ENCODE data around the gene PHETA1. TPM values are rescaled to one million over a fixed set of nuclear protein-coding genes. Genes with fewer than 3 reads are reported as not detected.
A peak's percentile ranks its signal among the peaks of the same experiment; 100 is the strongest.
"Not testable (repeated sequence)": the region's sequence is repeated elsewhere in the genome, so short reads cannot be mapped to it uniquely, and the experiment has no call there.

The PHETA1 gene
- total RNA-seq, 1 experiment from 2014 or later: 33.3 TPM

GRCh38 chr12:111406474-111407376, 37.8 kb upstream of the PHETA1 start:
- in situ Hi-C loops (cut with HindIII; ENCODE audit: low pct_unique_long_range_greater_than_20kb, low sequenced_read_pairs): no loop called here
- DNase-seq (ENCODE audit: low read depth): no peak

GRCh38 chr12:111405859-111406473, 37.1 kb upstream of the PHETA1 start, which contains the start of gene SH2B3:
Gene SH2B3 (plus strand): TSS chr12:111405923. CDS start chr12:111418146, 12,223 bp downstream.
- in situ Hi-C loops (cut with HindIII; ENCODE audit: low pct_unique_long_range_greater_than_20kb, low sequenced_read_pairs): no loop called here

GRCh38 chr12:111405149-111405858, 36.4 kb upstream of the PHETA1 start:
- in situ Hi-C loops (cut with HindIII; ENCODE audit: low pct_unique_long_range_greater_than_20kb, low sequenced_read_pairs): no loop called here
- peak; percentile 96 for DNase-seq (ENCODE audit: low read depth)

More at GRCh38 chr12:111405859-111406473, 37.1 kb upstream of the PHETA1 start, which contains the start of gene SH2B3:
- no peak for DNase-seq (ENCODE audit: low read depth)

- in situ Hi-C loops (cut with HindIII; ENCODE audit: low pct_unique_long_range_greater_than_20kb, low sequenced_read_pairs): no loop called here
- peak; percentile 72 for DNase-seq (ENCODE audit: low read depth)
These were observed 35.7 kb upstream of the PHETA1 start for GRCh38 chr12:111404362-111405148.

GRCh38 chr12:111402490-111402824, 33.6 kb upstream of the PHETA1 start:
- in situ Hi-C loops (cut with HindIII; ENCODE audit: low pct_unique_long_range_greater_than_20kb, low sequenced_read_pairs); DNase-seq (ENCODE audit: low read depth): not testable (repeated sequence)

GRCh38 chr12:111401167-111401605, 32.3 kb upstream of the PHETA1 start:
- in situ Hi-C loops (cut with HindIII; ENCODE audit: low pct_unique_long_range_greater_than_20kb, low sequenced_read_pairs): no loop called here
- no peak for DNase-seq (ENCODE audit: low read depth)

GRCh38 chr12:111399741-111400404, 31.0 kb upstream of the PHETA1 start:
- DNase-seq (ENCODE audit: low read depth); in situ Hi-C loops (cut with HindIII; ENCODE audit: low pct_unique_long_range_greater_than_20kb, low sequenced_read_pairs): not testable (repeated sequence)

GRCh38 chr12:111398530-111398929, 29.6 kb upstream of the PHETA1 start:
- in situ Hi-C loops (cut with HindIII; ENCODE audit: low pct_unique_long_range_greater_than_20kb, low sequenced_read_pairs): no loop called here
- no peak for DNase-seq (ENCODE audit: low read depth)

GRCh38 chr12:111396726-111397445, 28.0 kb upstream of the PHETA1 start:
- in situ Hi-C loops (cut with HindIII; ENCODE audit: low pct_unique_long_range_greater_than_20kb, low sequenced_read_pairs): no loop called here

GRCh38 chr12:111396271-111396670, 27.4 kb upstream of the PHETA1 start:
- DNase-seq (ENCODE audit: low read depth); in situ Hi-C loops (cut with HindIII; ENCODE audit: low pct_unique_long_range_greater_than_20kb, low sequenced_read_pairs): not testable (repeated sequence)

More at GRCh38 chr12:111396726-111397445, 28.0 kb upstream of the PHETA1 start:
- peak; percentile 80 for DNase-seq (ENCODE audit: low read depth)

GRCh38 chr12:111395336-111396187, 26.7 kb upstream of the PHETA1 start:
- in situ Hi-C loops (cut with HindIII; ENCODE audit: low pct_unique_long_range_greater_than_20kb, low sequenced_read_pairs): no loop called here
- no peak for DNase-seq (ENCODE audit: low read depth)

GRCh38 chr12:111394480-111394879, 25.6 kb upstream of the PHETA1 start:
- DNase-seq (ENCODE audit: low read depth): no peak
- in situ Hi-C loops (cut with HindIII; ENCODE audit: low pct_unique_long_range_greater_than_20kb, low sequenced_read_pairs): no loop called here

GRCh38 chr12:111393700-111394300, 24.9 kb upstream of the PHETA1 start:
- no peak for DNase-seq (ENCODE audit: low read depth)
- in situ Hi-C loops (cut with HindIII; ENCODE audit: low pct_unique_long_range_greater_than_20kb, low sequenced_read_pairs): no loop called here

- no peak for DNase-seq (ENCODE audit: low read depth)
- in situ Hi-C loops (cut with HindIII; ENCODE audit: low pct_unique_long_range_greater_than_20kb, low sequenced_read_pairs): no loop called here
These were observed 22.0 kb upstream of the PHETA1 start for GRCh38 chr12:111390910-111391309.

- no peak for DNase-seq (ENCODE audit: low read depth)
- in situ Hi-C loops (cut with HindIII; ENCODE audit: low pct_unique_long_range_greater_than_20kb, low sequenced_read_pairs): no loop called here
These were observed 20.7 kb upstream of the PHETA1 start for GRCh38 chr12:111389635-111390034.
